Hepatocyte (in vitro differentiated cells): ENCODE data around the gene WNK2. TPM values are rescaled to one million over a fixed set of nuclear protein-coding genes. Genes with fewer than 3 reads are reported as not detected.
"Not testable (repeated sequence)": the region's sequence is repeated elsewhere in the genome, so short reads cannot be mapped to it uniquely, and the experiment has no call there.

ENCODE experiments used
- DNase-seq: peaks from one replicate; pipeline ENCODE4 v3.0.0-alpha.2; 2016; ENCODE audit warnings: low spot score
- H2AFZ ChIP-seq: fragments of 200-600 bp; sonication (generic); 2 replicates; pipeline ENCODE4 v1.6.0; 2016; ENCODE audit warnings: antibody characterized with exemption, mild to moderate bottlenecking
- H3K27ac ChIP-seq: fragments of 200-600 bp; sonication (generic); 2 replicates; pipeline ENCODE4 v1.5.1; 2016; ENCODE audit warnings: mild to moderate bottlenecking
- H3K27me3 ChIP-seq: fragments of 200-600 bp; sonication (generic); 2 replicates; pipeline ENCODE4 v1.6.1; 2016
- H3K36me3 ChIP-seq: fragments of 200-600 bp; sonication (generic); replicated peaks from 2 replicates; pipeline ENCODE4 v1.5.1; 2016; ENCODE audit warnings: low read depth; ENCODE audit not compliant: insufficient read depth
- H3K4me1 ChIP-seq: fragments of 200-600 bp; sonication (generic); 2 replicates; pipeline ENCODE4 v1.5.1; 2016; ENCODE audit warnings: mild to moderate bottlenecking, moderate library complexity; ENCODE audit not compliant: insufficient read depth
- H3K4me2 ChIP-seq: fragments of 200-600 bp; sonication (generic); 2 replicates; pipeline ENCODE4 v1.6.0; 2016
- H3K4me3 ChIP-seq: fragments of 200-600 bp; sonication (generic); 2 replicates; pipeline ENCODE4 v1.5.1; 2016; ENCODE audit warnings: mild to moderate bottlenecking
- H3K79me2 ChIP-seq: fragments of 200-600 bp; sonication (generic); 2 replicates; pipeline ENCODE4 v1.6.0; 2017; ENCODE audit warnings: mild to moderate bottlenecking
- H3K9me2 ChIP-seq: fragments of 200-600 bp; sonication (generic); replicated peaks from 2 replicates; pipeline ENCODE4 v1.6.0; 2017; ENCODE audit warnings: mild to moderate bottlenecking; ENCODE audit not compliant: insufficient read depth
- H3K9me3 ChIP-seq: fragments of 200-600 bp; sonication (generic); 2 replicates; pipeline ENCODE4 v1.5.1; 2016; ENCODE audit warnings: low read depth, mild to moderate bottlenecking
- H4K20me1 ChIP-seq: fragments of 200-600 bp; sonication (generic); 2 replicates; pipeline ENCODE4 v1.6.0; 2016; ENCODE audit warnings: mild to moderate bottlenecking; ENCODE audit not compliant: insufficient read depth, poor library complexity, severe bottlenecking
- EZH2 ChIP-seq: fragments of 200-600 bp; sonication (generic); IDR thresholded peaks from 2 replicates; pipeline ENCODE4 v1.6.1; 2016; ENCODE audit warnings: antibody characterized with exemption, mild to moderate bottlenecking, borderline replicate concordance
- EZH2phosphoT487 ChIP-seq: fragments of 200-600 bp; sonication (generic); IDR thresholded peaks from one replicate; pipeline ENCODE4 v1.6.1; 2018; ENCODE audit warnings: antibody characterized with exemption, mild to moderate bottlenecking, low read depth, moderate library complexity; ENCODE audit not compliant: unreplicated experiment, severe bottlenecking
- WGBS: methylation state at CpG from one replicate; pipeline ENCODE4 v1.1.6; 2016; ENCODE audit warnings: low lambda C conversion rate; ENCODE audit errors: missing lambda C conversion rate; 5-methylcytosine and 5-hydroxymethylcytosine counted together
- polyA plus RNA-seq: library from polyadenylated mRNA; unstranded; fragments of >200 nt; fragmentation: Nextera tagmentation; extraction: Ambion mirVana; gene quantifications from 2 replicates; pipeline ENCODE4 v1.2.1, GENCODE V29; 2016
- total RNA-seq: library from RNA; depleted of rRNA; stranded (reverse); fragments of >200 nt; gene quantifications from 2 replicates; pipeline ENCODE4 v1.2.3, GENCODE V29; 2014
- TF ChIP-seq, protein P1 (sequence below): fragments of 200-600 bp; sonication (generic); IDR thresholded peaks from 2 replicates; pipeline ENCODE4 v1.5.1; 2016; ENCODE audit warnings: antibody characterized with exemption, mild to moderate bottlenecking; ENCODE audit not compliant: poor library complexity

Gene WNK2
- total and polyA plus RNA-seq, 2 experiments from 2014 or later: 8.9 to 13.5 TPM

- WGBS: 98% methylated on average over 10 of the region's 10 CpGs
- H3K36me3 ChIP-seq: no peaks in the 10 kb centered on the region
- no peak for TF ChIP-seq EZH2phosphoT487
- TF ChIP-seq, protein P1, sequence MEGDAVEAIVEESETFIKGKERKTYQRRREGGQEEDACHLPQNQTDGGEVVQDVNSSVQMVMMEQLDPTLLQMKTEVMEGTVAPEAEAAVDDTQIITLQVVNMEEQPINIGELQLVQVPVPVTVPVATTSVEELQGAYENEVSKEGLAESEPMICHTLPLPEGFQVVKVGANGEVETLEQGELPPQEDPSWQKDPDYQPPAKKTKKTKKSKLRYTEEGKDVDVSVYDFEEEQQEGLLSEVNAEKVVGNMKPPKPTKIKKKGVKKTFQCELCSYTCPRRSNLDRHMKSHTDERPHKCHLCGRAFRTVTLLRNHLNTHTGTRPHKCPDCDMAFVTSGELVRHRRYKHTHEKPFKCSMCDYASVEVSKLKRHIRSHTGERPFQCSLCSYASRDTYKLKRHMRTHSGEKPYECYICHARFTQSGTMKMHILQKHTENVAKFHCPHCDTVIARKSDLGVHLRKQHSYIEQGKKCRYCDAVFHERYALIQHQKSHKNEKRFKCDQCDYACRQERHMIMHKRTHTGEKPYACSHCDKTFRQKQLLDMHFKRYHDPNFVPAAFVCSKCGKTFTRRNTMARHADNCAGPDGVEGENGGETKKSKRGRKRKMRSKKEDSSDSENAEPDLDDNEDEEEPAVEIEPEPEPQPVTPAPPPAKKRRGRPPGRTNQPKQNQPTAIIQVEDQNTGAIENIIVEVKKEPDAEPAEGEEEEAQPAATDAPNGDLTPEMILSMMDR: no peak
- no peak for TF ChIP-seq EZH2
- DNase-seq: no peak
- no peaks in the 10 kb centered on the region for H3K79me2 ChIP-seq
- peaks cover 2% of the 10 kb centered on the region for H3K4me1 ChIP-seq
- H3K4me2 ChIP-seq: no peak overlapping the region
- H2AFZ ChIP-seq: no peak overlapping the region
- no peak overlapping the region for H3K4me3 ChIP-seq
- no peaks in the 10 kb centered on the region for H3K9me2 ChIP-seq
- H3K27ac ChIP-seq: no peak overlapping the region
- no peaks in the 10 kb centered on the region for H4K20me1 ChIP-seq
- H3K27me3 ChIP-seq: no peaks in the 10 kb centered on the region
- H3K9me3 ChIP-seq: no peaks in the 10 kb centered on the region
Measured at GRCh38 chr9:93321220-93321610, 137.3 kb downstream of the WNK2 start.

DNA sequence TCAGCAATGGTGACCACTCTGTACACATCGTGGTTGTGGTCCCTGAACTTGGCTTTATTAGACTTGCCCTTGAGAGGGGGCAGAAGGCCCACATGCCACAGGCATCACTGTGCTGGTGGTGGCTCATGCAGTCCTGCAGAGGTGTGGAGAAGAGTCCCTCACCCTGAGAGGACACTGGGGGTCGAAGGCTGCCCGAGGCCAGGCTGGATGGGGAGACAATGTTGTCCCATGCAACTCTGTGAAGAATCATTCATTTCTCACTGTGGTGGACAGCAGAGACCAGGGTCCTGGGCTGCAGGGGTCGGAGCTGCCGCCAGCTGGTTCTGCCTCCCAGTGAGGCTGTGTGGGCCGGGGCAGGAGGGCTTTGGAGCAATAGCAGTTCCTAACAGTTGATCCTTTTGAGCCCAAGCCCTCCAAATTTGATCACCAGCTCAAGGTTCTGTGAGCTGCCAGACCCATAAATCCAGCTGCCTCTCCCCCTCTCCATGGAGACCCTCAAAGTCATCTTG, 139.6 kb downstream of the WNK2 start:
- H3K27ac ChIP-seq, DNase-seq, H3K36me3 ChIP-seq, H3K9me3 ChIP-seq, H4K20me1 ChIP-seq, H3K4me1 ChIP-seq, H2AFZ ChIP-seq, H3K9me2 ChIP-seq, H3K4me3 ChIP-seq, H3K4me2 ChIP-seq, H3K27me3 ChIP-seq, H3K79me2 ChIP-seq: not testable (repeated sequence)
- WGBS: 96% methylated on average over 6 of the region's 6 CpGs

DNA sequence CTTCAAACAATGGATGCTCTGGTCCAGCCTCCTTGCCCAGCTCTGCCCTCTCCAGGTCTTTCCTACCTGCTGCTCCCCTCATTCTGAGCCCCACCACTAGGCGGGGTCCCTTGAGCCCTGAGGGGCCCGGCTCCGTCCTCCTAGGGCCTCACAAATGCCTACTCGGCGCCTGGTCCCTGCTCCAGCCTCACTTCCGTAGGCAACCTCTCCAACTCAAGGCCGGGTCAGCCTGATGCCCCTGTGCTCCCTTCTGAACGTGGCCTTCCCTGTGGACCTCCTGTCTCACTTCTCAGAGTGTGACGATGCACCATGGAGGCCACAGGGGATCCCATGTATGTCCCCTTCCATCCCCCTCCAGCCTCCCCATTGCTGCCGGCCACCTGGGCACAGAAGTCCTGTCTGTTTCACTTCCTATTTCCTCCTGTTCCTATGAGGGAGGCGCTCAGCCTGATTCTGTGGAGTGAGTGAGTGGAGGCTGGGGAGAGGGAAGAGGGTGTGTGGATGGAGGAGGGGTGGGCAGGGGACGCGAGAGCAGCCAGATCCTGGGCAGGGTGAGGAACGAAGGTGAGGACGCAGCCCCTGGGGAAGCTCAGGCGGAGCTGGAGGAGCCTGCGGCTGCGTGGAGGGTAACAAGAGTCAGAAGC, 140.4 kb downstream of the WNK2 start:
- TF ChIP-seq EZH2phosphoT487 (no peak), EZH2 (no peak)
- TF ChIP-seq, protein P1: no peak
- no peak overlapping the region for H3K4me3 ChIP-seq
- no peaks in the 10 kb centered on the region for H3K36me3 ChIP-seq
- no peaks in the 10 kb centered on the region for H3K4me1 ChIP-seq
- H3K27ac ChIP-seq: no peak overlapping the region
- WGBS: 83% methylated on average over 18 of the region's 18 CpGs
- no peaks in the 10 kb centered on the region for H3K27me3 ChIP-seq
- no peaks in the 10 kb centered on the region for H3K9me2 ChIP-seq
- no peaks in the 10 kb centered on the region for H3K9me3 ChIP-seq
- no peak overlapping the region for H2AFZ ChIP-seq
- no peaks in the 10 kb centered on the region for H3K79me2 ChIP-seq
- H3K4me2 ChIP-seq: no peak overlapping the region
- no peak for DNase-seq
- H4K20me1 ChIP-seq: no peaks in the 10 kb centered on the region

GRCh38 chr9:93325307-93326035, 141.5 kb downstream of the WNK2 start:
- Histone ChIP-seq H4K20me1 (no peaks in the 10 kb centered on the region), H3K36me3 (no peaks in the 10 kb centered on the region), H3K27ac (no peak overlapping the region), H2AFZ (no peak overlapping the region), H3K27me3 (no peaks in the 10 kb centered on the region), H3K4me2 (no peak overlapping the region), H3K9me2 (no peaks in the 10 kb centered on the region), H3K4me3 (no peak overlapping the region), H3K9me3 (no peaks in the 10 kb centered on the region), H3K4me1 (no peaks in the 10 kb centered on the region), H3K79me2 (no peaks in the 10 kb centered on the region)
- TF ChIP-seq, protein P1: no peak
- TF ChIP-seq EZH2 (no peak), EZH2phosphoT487 (no peak)
- WGBS: 95% methylated on average over 22 of the region's 22 CpGs
- no peak for DNase-seq
